Smooth muscle cell (in vitro differentiated cells): ENCODE results near the gene CCNB1. TPM values are rescaled to one million over a fixed set of nuclear protein-coding genes. Genes with fewer than 3 reads are reported as not detected.
"Not testable (repeated sequence)": the region's sequence is repeated elsewhere in the genome, so short reads cannot be mapped to it uniquely, and the experiment has no call there.

Experiments
- DNase-seq: peaks from one replicate; lab custom pipeline; 2025; ENCODE audit not compliant: unreplicated experiment; lab: John Stamatoyannopoulos, UW
- H2AFZ ChIP-seq: fragments of 200-600 bp; sonication (generic); 2 replicates; pipeline ENCODE4 v1.6.0; 2016; ENCODE audit warnings: antibody characterized with exemption, low read depth, mild to moderate bottlenecking
- H3F3A ChIP-seq: fragments of 200-600 bp; sonication (generic); 2 replicates; pipeline ENCODE4 v1.6.0; 2017; ENCODE audit warnings: antibody characterized with exemption, low read depth
- H3K27ac ChIP-seq: fragments of 200-600 bp; sonication (generic); 2 replicates; pipeline ENCODE4 v1.5.1; 2016; ENCODE audit warnings: low read depth, mild to moderate bottlenecking
- H3K27me3 ChIP-seq: fragments of 200-600 bp; sonication (generic); 2 replicates; pipeline ENCODE4 v1.6.1; 2016; ENCODE audit warnings: low read depth, mild to moderate bottlenecking
- H3K36me3 ChIP-seq: fragments of 200-600 bp; sonication (generic); 2 replicates; pipeline ENCODE4 v1.5.1; 2016; ENCODE audit warnings: low read depth
- H3K4me1 ChIP-seq: fragments of 200-600 bp; sonication (generic); 2 replicates; pipeline ENCODE4 v1.5.1; 2016; ENCODE audit warnings: low read depth
- H3K4me2 ChIP-seq: fragments of 200-600 bp; sonication (generic); 2 replicates; pipeline ENCODE4 v1.6.0; 2016; ENCODE audit warnings: mild to moderate bottlenecking
- H3K4me3 ChIP-seq: fragments of 200-600 bp; sonication (generic); 2 replicates; pipeline ENCODE4 v1.5.1; 2016; ENCODE audit warnings: mild to moderate bottlenecking
- H3K79me2 ChIP-seq: fragments of 200-600 bp; sonication (generic); 2 replicates; pipeline ENCODE4 v1.6.0; 2016; ENCODE audit warnings: low read depth, mild to moderate bottlenecking
- H3K9ac ChIP-seq: fragments of 200-600 bp; sonication (generic); 2 replicates; pipeline ENCODE4 v1.6.0; 2016; ENCODE audit warnings: low read depth
- H3K9me3 ChIP-seq: fragments of 200-600 bp; sonication (generic); replicated peaks from 2 replicates; pipeline ENCODE4 v1.5.1; 2016; ENCODE audit warnings: low read depth
- H4K20me1 ChIP-seq: fragments of 200-600 bp; sonication (generic); 2 replicates; pipeline ENCODE4 v1.6.0; 2016; ENCODE audit warnings: low read depth
- CTCF ChIP-seq: fragments of 200-600 bp; sonication (generic); IDR thresholded peaks from 2 replicates; pipeline ENCODE4 v1.5.1; 2017; ENCODE audit warnings: borderline replicate concordance, mild to moderate bottlenecking, antibody characterized with exemption; ENCODE audit not compliant: insufficient read depth, poor library complexity, severe bottlenecking
- WGBS: methylation state at CpG from one replicate; pipeline ENCODE4 v1.1.7; 2016; ENCODE audit warnings: low lambda C conversion rate; 5-methylcytosine and 5-hydroxymethylcytosine counted together
- polyA plus RNA-seq: library from polyadenylated mRNA; unstranded; fragments of >200 nt; fragmentation: Nextera tagmentation; extraction: Ambion mirVana; gene quantifications from 2 replicates; pipeline ENCODE4 v1.2.1, GENCODE V29; 2016
- total RNA-seq: library from RNA; depleted of rRNA; stranded (reverse); fragments of >200 nt; gene quantifications from 2 replicates; pipeline ENCODE4 v1.2.3, GENCODE V29; 2014

Gene CCNB1
- total and polyA plus RNA-seq, 2 experiments from 2014 or later: 28.5 to 36.8 TPM

- no peaks in the 10 kb centered on the region for H4K20me1 ChIP-seq
- no peak overlapping the region for H3K27ac ChIP-seq
- H3K79me2 ChIP-seq: peaks cover 36% of the 10 kb centered on the region
- WGBS: 96% methylated on average over 1 of the region's 1 CpG
- no peak overlapping the region for H2AFZ ChIP-seq
- no peak for DNase-seq
- H3K4me1 ChIP-seq: peaks cover 15% of the 10 kb centered on the region
- no peak overlapping the region for H3K9ac ChIP-seq
- TF ChIP-seq CTCF: no peak
- H3K36me3 ChIP-seq: peaks cover 4% of the 10 kb centered on the region
- no peaks in the 10 kb centered on the region for H3K27me3 ChIP-seq
- H3K9me3 ChIP-seq: no peaks in the 10 kb centered on the region
- H3K4me3 ChIP-seq: no peak overlapping the region
- H3K4me2 ChIP-seq: no peak overlapping the region
- peaks cover 11% of the 10 kb centered on the region for H3F3A ChIP-seq
Observed at GRCh38 chr5:69170495-69170894, 3.5 kb downstream of the CCNB1 start.

- WGBS: 96% methylated on average over 3 of the region's 3 CpGs
- H4K20me1 ChIP-seq: no peaks in the 10 kb centered on the region
- no peak for DNase-seq
- peaks cover 11% of the 10 kb centered on the region for H3F3A ChIP-seq
- no peak overlapping the region for H3K4me3 ChIP-seq
- no peak overlapping the region for H3K27ac ChIP-seq
- H3K27me3 ChIP-seq: no peaks in the 10 kb centered on the region
- H3K4me2 ChIP-seq: no peak overlapping the region
- H3K4me1 ChIP-seq: peaks cover 15% of the 10 kb centered on the region
- H3K9me3 ChIP-seq: no peaks in the 10 kb centered on the region
- TF ChIP-seq CTCF: no peak
- H2AFZ ChIP-seq: no peak overlapping the region
- H3K79me2 ChIP-seq: peaks cover 36% of the 10 kb centered on the region
- no peak overlapping the region for H3K9ac ChIP-seq
- peaks cover 4% of the 10 kb centered on the region for H3K36me3 ChIP-seq
Observed at GRCh38 chr5:69170969-69171368, 4.0 kb downstream of the CCNB1 start.

GRCh38 chr5:69181659-69182293, 14.8 kb downstream of the CCNB1 start:
- H3K36me3 ChIP-seq, H3F3A ChIP-seq, H4K20me1 ChIP-seq, H3K4me2 ChIP-seq, H3K27me3 ChIP-seq, H3K4me3 ChIP-seq, H2AFZ ChIP-seq, H3K9ac ChIP-seq, H3K4me1 ChIP-seq, H3K27ac ChIP-seq, DNase-seq, H3K79me2 ChIP-seq, H3K9me3 ChIP-seq: not testable (repeated sequence)
- WGBS: 97% methylated on average over 15 of the region's 15 CpGs

- Histone ChIP-seq H3K36me3 (no peaks in the 10 kb centered on the region), H3K79me2 (no peaks in the 10 kb centered on the region), H2AFZ (no peak overlapping the region), H3K27ac (no peak overlapping the region), H4K20me1 (no peaks in the 10 kb centered on the region), H3K9me3 (no peaks in the 10 kb centered on the region), H3K9ac (no peak overlapping the region), H3F3A (peaks cover under 1% of the 10 kb centered on the region), H3K4me2 (no peak overlapping the region), H3K4me1 (no peaks in the 10 kb centered on the region), H3K4me3 (no peak overlapping the region), H3K27me3 (no peaks in the 10 kb centered on the region)
- 90% methylated on average over 1 of the region's 1 CpG for WGBS
- no peak for DNase-seq
- no peak for TF ChIP-seq CTCF
Observed at GRCh38 chr5:69184621-69185020, 17.7 kb downstream of the CCNB1 start.
